NCI-H446 treated with DMSO at 0.1 percent for 48 hours (cell line): Measurements from ENCODE around the gene SHROOM2.

Experiments
- DNase-seq: peaks from one replicate; lab custom pipeline; 2025; lab: John Stamatoyannopoulos, UW

Gene SHROOM2

DNA sequence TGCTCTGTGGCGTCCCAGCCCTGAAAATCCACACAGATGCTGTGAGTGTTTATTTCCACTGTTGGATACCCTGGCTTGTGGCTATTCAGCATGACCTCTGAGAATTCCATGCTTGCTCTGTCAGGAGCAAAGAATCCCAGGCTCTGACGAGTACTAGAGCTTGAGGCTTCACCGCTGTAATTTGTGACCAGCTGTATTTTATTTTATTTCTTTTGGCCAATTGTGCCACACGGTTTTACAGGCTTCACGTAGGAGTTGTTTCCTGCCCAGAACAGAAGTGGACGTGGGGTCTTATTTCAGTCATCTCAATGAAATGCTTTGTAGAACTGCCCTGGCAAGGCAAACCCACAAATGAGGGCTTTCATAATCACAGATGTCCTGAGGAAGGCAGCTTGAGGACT, 111.5 kb downstream of the SHROOM2 start:
- no peak for DNase-seq

DNA sequence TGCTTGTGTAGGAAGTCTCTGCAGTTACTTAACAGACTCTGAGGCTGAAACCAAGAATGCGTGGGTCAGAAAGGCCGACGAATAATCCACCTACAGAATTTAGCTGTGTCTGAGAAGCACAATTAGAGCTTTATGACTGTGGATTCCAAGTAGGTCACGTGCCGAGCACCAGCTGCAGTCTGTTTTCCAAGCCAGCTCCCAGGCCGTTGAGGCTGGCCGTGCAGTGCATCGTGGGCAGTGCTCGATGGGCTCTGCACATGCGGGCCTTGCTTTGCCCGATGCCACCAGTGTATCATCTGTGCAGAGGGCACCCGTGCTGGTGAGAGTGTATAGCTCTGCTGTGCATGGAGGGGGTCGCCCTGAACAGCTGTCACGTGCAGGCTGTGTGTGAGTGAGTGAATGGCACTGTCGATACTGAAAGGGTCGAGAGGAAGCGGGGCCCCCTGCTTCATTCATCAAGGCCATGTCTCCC, 113.4 kb downstream of the SHROOM2 start:
- DNase-seq: no peak

GRCh38 chrX:9902656-9903055, 116.4 kb downstream of the SHROOM2 start:
- no peak for DNase-seq

DNA sequence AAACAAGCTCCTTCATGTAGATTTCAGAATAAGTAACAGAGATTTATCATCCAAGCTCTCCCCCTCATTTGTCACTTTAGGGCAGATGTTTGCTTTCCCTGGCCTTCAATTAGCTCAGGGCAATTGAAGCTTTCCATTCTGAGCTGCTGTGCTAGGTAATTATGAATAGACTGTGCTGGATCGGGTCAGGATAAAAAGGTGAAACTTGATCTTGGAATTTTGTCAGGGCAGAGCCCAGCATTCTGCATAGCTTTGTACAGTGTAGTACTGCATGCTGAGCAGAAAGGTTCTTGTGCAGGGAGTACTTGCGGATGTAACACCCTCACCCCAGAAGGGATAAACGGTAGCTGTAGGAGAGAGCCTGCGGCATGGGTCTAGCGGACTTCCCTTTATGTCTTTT, 116.9 kb downstream of the SHROOM2 start:
- DNase-seq: no peak

- DNase-seq: no peak
These were observed 119.1 kb downstream of the SHROOM2 start for GRCh38 chrX:9905288-9905687.

- no peak for DNase-seq
These were observed 119.5 kb downstream of the SHROOM2 start for GRCh38 chrX:9905721-9906120.

- DNase-seq: no peak
These were observed 120.7 kb downstream of the SHROOM2 start for GRCh38 chrX:9906919-9907318.

- no peak for DNase-seq
These were observed 121.6 kb downstream of the SHROOM2 start for GRCh38 chrX:9907645-9908387.

GRCh38 chrX:9909254-9909653, 123.0 kb downstream of the SHROOM2 start:
- DNase-seq: no peak

GRCh38 chrX:9911487-9911886, 125.3 kb downstream of the SHROOM2 start:
- no peak for DNase-seq

DNA sequence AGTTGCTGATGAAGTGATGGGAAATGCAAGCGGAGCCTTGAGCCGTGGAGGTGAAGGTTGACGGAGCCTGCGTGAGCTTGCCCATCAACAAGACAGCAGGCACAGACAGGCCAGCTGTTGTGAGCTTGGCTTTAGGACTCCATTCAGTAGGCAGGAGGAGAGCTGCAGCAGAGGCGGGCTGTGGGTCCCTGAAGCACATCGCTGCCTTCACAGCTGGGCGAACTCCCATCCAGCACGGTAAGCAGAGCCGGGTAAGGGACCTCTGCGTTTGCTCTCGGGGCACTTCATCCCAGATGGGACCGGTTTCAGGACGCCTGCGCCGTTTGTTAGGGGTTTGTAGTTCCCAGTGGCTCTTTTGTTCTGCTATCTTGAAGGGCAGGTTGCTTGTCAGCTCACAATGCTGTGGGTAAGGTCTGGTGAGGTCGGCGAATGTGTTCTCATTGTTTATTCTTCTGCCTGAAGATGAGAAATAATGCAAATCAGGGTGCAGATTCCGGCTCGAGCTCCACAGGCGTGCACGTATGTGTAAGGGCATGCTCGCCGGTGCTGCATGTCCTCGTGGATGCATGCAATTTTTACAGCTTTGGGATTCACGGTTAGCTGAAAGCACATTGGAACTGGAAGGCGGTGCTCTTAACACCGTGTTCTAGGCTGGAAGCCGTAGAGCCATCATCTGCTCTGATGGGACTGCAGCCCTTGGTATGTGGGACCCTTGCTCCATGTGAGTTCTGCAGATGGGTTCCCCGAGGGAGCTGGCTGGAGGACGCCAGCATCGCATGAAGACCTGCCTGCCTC, 126.3 kb downstream of the SHROOM2 start:
- no peak for DNase-seq

DNA sequence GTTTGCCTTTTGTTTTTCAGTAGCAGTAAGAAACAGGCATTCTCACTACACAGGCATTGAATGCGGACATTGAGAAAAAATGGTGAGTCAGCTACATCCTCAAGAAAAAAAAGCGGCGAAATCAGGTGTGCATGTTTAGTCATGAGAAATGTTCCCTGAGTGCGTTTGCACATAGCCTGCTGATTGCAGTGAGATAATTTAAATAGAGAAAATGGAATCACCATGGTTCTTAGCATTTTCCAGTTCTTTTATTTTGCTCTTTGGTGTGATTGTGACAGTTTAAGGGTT, 126.9 kb downstream of the SHROOM2 start:
- DNase-seq: no peak

DNA sequence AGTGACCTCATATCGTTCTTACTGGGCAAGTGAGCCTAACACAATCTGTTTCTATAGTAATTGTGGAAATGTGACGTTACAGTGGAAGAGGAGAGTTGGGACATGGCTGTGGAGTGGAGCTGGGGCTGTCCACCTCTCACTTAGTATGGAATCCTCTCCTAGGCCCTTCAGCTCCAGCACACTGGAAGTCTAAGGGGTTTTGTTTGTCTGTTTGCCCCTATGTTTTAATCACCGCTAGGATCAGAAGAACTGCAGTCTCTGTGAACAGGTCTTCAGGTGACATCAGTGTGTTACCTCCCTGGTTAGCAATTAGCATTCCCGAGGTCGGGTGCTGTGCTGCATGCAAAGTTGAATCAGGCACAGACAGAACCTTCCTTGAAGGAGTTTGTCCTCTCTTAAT, 131.6 kb downstream of the SHROOM2 start:
- no peak for DNase-seq

- no peak for DNase-seq
These were observed 133.5 kb downstream of the SHROOM2 start for GRCh38 chrX:9919632-9920172.

DNA sequence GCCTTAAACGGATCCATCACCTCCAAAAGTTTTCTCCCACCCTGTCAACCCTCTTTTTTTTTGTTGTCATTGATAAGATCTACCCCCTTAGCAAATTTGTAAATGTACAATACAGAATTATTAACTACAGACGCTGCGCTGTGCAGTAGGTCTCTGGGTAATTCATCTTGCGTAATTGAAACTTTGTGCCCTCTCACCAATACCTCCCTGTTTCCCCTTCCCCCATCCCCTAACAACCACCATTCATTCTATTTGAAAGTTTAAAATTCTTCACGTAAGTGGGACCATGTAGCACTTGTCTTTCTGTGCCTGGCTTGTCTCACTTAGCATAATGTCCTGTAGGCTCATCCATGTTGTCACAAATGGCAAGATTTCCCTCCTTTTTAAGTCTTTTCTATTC, 135.2 kb downstream of the SHROOM2 start:
- no peak for DNase-seq

DNA sequence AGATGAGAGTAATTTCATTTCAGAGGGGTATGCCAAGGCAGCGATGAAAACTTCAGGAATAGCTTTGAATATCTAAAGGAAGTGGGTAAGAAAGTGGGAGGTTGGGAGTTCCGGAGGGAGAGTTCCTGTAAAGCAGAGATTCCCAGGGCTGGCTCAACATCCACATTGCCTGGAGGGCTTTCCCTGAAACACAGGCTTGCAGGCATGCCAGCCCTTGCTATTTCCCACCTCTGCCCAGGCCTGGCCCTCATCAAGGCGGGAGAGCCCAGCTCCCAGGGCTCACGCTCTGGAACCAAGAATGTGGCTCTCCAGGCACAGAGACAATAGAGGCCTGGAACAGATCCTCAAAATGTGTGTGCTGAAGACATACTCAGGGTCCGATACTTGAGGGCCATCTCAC, 137.1 kb downstream of the SHROOM2 start:
- no peak for DNase-seq

DNA sequence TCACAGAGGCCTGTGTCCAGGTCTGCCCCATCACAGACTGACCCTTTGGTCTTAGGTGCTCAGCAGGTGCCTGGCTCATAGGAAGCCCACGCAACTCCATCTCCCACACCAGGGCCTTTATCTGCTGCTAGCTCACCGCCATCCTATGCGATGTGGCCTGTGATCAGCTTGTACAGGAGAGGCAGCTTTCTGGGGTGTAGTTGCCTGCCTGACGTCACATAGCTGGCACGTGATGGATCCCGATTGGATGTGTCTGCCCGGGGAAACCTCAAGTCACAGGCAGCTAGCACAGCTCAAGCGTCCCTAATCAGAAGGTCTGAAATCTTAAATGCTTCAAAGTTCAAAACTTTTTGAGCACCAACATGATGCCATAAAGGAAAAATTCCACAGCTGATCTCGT, 139.8 kb downstream of the SHROOM2 start:
- DNase-seq: no peak

DNA sequence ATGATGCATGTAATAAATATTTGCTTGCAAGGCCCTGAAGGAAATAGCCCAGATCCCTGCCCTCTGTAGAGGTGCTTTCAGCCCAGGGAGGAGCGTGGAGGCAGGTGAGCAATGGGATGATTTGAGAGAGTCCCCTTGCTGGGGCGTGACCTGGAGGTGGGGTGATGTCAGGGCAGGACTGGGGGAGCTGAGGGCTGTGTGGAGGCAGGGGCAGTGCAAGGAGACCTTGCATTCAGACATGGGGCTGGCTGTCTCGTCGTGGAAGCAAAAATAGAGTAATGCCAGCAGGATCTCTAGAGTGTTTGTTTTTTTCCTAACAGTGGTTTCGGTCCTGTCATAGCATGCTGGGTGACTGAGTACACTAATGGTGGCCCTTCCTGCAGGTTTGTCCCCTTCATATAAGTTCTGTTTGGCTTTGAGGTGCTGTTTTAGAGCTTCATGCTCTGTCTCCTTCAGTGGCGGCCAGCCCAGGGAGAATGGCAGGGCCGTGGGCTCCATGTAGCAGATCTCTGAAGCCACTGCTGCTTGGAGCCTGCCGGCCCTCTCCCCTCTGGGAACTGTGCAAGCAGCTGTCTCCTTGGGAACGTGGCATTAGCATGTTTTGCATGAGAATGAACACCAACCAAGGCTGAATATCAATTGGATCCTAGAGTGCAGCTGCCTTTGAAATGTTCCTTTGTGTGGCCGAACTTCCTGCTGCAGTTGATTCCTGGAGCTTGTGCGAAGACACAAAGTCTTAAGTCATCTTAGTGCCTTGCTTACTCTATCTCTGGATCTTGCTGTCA, 141.7 kb downstream of the SHROOM2 start:
- DNase-seq: no peak

DNA sequence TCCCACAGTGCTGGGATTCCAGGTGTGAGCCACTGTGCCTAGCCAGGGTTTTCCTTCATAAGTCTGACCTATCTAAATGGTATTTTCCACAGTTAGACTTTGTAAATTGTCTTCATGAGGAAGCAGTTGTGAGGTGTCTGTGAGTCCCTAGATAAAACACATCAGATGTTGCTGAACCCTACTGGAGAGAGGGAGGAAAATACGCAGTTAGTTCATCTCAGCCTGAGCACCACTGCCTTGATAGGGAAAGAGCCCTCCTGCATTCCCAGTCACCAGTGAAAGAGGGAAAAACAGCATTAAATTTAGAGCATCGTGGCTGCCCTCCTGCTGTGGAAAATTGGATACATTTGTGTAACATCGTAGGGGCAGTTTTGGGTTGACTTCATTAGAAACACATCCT, 149.2 kb downstream of the SHROOM2 start:
- no peak for DNase-seq

DNA sequence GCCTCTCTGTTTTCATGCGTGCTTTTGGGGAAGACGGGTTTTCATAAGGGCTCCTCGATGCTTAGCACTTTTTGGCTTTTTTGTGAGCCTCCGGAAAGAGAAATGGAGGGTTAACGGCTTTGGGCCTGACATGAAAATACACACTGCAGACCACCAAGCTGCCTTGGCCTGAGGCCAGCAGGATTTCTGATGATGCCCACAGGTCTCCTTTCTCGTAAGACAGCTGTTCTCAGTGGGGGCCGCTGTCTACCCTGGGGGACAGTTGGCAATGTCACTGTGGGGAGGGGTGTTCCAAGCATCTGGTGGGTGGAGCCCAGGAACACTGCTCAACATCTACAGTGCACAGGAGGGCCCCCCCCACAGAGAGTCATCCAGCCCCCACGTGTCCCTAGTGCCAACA, 151.5 kb downstream of the SHROOM2 start:
- no peak for DNase-seq

DNA sequence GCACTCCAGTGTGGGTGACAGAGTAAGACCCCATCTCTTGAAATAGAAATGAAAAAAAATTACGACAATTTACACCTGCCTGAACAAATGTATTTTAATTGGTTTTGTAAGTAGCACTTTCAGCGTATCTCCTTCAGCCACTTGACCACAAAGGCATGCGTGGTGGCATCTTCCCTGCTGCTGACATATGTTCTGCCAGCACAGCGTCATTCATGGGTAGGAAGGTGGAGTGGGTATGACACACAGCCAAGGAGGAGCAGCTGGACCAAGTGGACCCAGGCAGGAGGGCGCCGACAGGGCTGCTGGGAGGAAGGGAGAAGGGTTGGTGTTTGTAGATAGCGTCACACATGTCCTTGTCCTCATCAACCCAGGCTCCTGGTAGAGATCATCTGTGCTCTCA, 152.3 kb downstream of the SHROOM2 start:
- DNase-seq: no peak

DNA sequence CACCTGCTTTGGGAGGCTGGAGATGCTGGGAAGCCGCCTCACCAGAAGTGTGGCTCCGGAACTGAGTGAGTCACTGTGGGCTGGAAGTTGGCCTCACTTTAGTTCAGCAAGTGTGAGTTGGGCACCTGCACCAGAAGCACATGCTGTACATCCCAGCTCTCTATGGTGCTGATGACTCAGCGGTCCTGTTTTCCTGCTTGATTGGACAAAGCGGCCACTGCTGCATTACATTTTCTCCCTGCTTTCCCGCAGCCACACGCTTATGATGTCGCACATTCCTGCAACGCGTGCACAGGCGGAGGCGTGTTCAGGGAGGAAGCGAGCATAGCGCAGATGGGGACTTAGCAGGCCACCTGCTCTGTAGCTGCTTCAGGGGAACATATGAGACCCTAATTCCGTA, 154.2 kb downstream of the SHROOM2 start:
- no peak for DNase-seq

DNA sequence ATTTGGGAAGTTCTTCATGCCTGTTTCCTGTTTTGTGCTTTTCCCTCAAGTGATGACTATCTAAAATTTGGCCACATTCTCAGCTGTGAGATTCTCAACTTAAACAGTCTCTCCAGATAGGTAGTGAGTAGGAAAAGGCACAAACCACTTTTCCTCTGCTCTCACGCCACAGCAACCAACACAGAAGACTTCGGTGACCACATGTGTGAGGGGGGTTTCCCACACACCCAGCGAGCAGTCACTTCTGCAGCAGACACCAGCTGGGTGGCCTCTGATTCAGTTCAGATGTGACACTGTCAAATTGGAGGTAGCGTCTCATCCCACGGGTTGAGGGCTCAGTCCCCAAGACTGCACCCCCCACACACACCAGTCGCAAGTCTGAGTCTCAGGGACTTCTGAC, 155.9 kb downstream of the SHROOM2 start:
- no peak for DNase-seq
